Sciatic nerve (tissue), 2 donors: Measurements from ENCODE around the gene HECTD3. TPM values are rescaled to one million over a fixed set of nuclear protein-coding genes. Genes with fewer than 3 reads are reported as not detected.

ENCODE experiments used
- ATAC-seq: fragments of 200-7000 bp; cut with Tn5 transposase; one replicate; pipeline ENCODE4 v1.9.1; 2020; ENCODE audit warnings: mild to moderate bottlenecking, moderate library complexity
- DNase-seq: peaks from one replicate; pipeline ENCODE4 v3.0.0-alpha.2; 2020; ENCODE audit warnings: low spot score
- intact Hi-C: fragments of 100-400 bp; cut with DNase I; formaldehyde crosslinking; loops from one replicate; pipeline ENCODE4 v1.14.2; 2022
- total RNA-seq: library from RNA; stranded (reverse); fragmentation: NEBNext Ultra II Directional; extraction: Animal tissue kit (Norgen Biotek cat#: 25700); gene quantifications from one replicate; pipeline ENCODE4 v1.2.1, GENCODE V29; 2021
- donor health status: DM: no; HTN: no; CAD: no.
- donor health status: DM: no; HTN: no; CAD: no.

The HECTD3 gene
- total RNA-seq, 1 donor from 2014 or later = 37.6 TPM

DNA sequence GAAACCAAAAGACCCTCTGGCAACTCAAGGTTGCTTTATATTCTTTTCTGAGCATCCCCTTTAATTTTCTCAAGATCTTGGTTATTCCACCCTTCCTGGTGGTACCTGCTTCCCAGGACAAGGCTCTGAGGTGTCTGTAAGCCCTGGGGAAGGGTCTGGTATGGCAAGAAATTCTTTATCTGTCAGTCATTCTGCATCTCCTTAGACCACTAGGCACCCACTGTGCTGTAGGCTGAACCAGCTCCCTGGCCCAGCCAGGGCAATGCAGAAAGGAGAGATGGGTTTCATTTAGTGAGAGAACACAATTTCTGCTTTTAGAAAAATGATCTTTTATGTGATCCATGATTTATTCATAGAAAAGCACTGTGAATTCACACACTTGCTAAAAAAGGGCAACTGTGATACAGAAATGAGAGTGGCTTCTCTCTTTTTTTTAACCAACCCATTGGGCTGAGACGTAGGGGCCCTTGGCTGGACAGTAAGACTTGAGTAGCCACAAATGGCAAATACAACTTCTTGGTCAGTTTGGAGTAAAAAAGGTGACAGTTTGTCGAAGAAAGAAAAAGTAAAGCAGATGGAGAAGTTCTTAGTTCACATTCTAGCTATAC is 5.1 kb upstream of the HECTD3 start:
- intact Hi-C loops = loop anchor here (10.0 kb wide), 2 partner anchors 479 to 869 kb away; partner anchors contain the start of gene TESK2
- no peak for ATAC-seq
- no peak for DNase-seq

DNA sequence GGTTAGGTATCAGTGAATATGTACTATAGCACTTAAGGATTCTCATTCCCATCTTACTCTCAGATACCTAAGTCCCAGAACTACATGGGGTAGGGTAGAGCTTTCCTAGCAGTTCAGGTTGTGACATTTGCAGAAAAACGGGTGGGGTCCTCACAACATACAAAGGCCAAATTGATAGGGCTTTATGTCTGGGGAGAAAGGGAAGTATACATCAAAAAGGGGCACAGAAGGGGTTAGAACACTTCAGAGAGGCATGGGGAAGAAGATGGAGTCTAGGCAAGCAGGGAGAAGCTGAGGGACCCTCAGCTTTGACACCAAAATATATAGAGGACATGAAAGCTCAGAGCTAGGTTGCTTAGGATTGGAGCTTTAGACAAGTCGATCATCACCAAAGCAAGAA is 4.6 kb upstream of the HECTD3 start:
- intact Hi-C loops = loop anchor here (10.0 kb wide), 2 partner anchors 479 to 869 kb away; partner anchors contain the start of gene TESK2
- no peak for DNase-seq
- no peak for ATAC-seq

- ATAC-seq = peak; percentile 51
- intact Hi-C loops = loop anchor here (10.0 kb wide), 2 partner anchors 480 to 870 kb away; partner anchors contain the start of gene TESK2
- DNase-seq = peak; percentile 89
These were observed 3.4 kb upstream of the HECTD3 start for GRCh38 chr1:45014321-45015028.

GRCh38 chr1:45013551-45014209 is 2.6 kb upstream of the HECTD3 start:
- intact Hi-C loops = loop anchor here (10.0 kb wide), 2 partner anchors 481 to 871 kb away; partner anchors contain the start of gene TESK2
- ATAC-seq = no peak
- DNase-seq = no peak

DNA sequence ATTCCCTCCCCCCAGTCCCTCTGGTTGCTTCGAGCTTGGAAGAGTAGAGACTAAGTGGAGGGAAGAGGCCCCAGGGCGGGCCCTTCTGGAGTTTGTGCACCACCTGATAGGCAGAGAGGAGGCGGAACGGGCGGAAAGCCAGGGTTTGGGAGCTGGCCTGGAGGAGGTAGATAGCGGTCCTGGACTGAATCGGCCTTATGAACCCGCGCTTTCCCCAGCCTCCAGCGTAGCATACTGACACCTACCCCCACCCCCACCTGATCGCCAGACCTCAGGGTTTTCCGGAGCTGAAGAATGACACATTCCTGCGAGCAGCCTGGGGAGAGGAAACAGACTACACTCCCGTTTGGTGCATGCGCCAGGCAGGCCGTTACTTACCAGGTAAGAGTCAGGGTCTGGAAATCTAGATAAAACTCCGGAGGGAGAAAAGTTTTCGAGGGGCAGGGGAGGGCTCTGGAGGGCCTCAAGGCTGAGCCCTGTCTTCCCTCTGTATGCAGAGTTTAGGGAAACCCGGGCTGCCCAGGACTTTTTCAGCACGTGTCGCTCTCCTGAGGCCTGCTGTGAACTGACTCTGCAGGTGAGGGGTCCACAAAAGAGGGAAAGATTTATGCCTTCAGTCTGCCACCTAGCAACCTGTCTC is 1.6 kb upstream of the HECTD3 start:
- DNase-seq (peak; percentile 87), ATAC-seq (peak; percentile 52)
- intact Hi-C loops = loop anchor here (10.0 kb wide), 2 partner anchors 482 to 872 kb away; partner anchors contain the start of gene TESK2

GRCh38 chr1:45011837-45012638 is 914 bp upstream of the HECTD3 start, which contains the start of gene UROD:
TSS of gene UROD (plus strand) at chr1:45012254. CDS start at chr1:45012266, 12 bp downstream.
- peak; percentile 96 for ATAC-seq
- intact Hi-C loops = loop anchor here (2.0 to 10.0 kb wide), 3 partner anchors 173 to 873 kb away; partner anchors contain the start of gene TESK2

GRCh38 chr1:45009956-45010854 is 919 bp downstream of the HECTD3 start:
- DNase-seq = no peak

More at GRCh38 chr1:45011837-45012638, 914 bp upstream of the HECTD3 start, which contains the start of gene UROD:
- peak; percentile 94 for DNase-seq

DNA sequence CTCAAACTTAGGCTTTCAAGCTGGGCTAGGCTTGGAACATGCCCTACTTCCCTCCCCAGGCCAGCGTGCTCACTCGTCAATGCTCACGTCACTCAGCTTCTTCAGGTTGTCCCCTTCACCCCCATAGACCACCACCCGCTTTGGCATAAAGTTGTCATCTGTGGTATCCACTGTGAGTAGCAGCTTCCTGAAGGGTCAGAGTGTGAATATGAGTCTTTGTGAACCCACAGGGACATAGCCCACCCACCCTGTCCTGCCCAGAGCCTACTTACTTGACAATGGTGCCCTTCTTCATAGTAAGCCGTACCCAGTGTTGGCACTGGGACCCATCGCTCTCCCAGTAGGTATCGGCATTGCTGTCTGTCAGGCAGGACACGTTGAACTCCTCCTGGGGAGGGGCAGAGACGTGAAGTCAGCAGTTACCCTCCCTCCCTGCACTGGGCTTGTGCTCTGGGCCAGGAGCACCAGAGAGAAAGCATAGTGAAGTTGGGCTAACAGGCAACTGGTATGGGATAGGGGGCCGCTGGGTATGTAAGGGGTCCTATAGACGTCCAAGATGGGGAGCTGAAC is 1.7 kb downstream of the HECTD3 start:
- intact Hi-C loops = no loop called here
- ATAC-seq (no peak), DNase-seq (no peak)

More at GRCh38 chr1:45009956-45010854, 919 bp downstream of the HECTD3 start:
- intact Hi-C loops = loop anchor here (2.0 to 10.0 kb wide), 3 partner anchors 171 to 875 kb away; partner anchors contain the start of gene TESK2
- no peak for ATAC-seq

- intact Hi-C loops = no loop called here
- DNase-seq (no peak), ATAC-seq (no peak)
These were observed 2.6 kb downstream of the HECTD3 start for GRCh38 chr1:45008516-45008915.

DNA sequence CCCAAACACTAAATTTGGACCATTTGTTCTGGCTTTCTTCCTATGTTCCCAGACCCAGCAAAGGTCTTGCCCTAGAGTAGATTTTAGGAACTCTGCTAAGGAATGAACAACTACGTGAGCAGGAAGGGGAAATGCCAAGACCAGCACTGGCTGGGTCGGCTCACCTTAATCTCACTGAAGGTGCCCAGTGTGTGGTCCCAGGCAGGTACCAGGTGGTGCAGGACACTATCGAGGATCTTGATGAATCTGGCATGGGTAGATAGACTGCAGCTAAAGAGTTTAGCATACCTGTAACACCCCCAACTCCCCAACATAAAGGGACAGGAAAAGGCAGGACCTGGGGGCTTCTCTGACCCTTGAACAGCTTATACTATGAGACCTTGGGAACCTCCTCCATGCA is 3.0 kb downstream of the HECTD3 start:
- intact Hi-C loops = no loop called here
- DNase-seq (no peak), ATAC-seq (no peak)

- ATAC-seq (no peak), DNase-seq (no peak)
- intact Hi-C loops = no loop called here
These were observed 3.8 kb downstream of the HECTD3 start for GRCh38 chr1:45007311-45007710.

- intact Hi-C loops = no loop called here
- DNase-seq (no peak), ATAC-seq (no peak)
These were observed 5.4 kb downstream of the HECTD3 start for GRCh38 chr1:45005761-45006160.

- ATAC-seq = no peak
- intact Hi-C loops = no loop called here
- no peak for DNase-seq
These were observed 6.7 kb downstream of the HECTD3 start for GRCh38 chr1:45004281-45004920.

DNA sequence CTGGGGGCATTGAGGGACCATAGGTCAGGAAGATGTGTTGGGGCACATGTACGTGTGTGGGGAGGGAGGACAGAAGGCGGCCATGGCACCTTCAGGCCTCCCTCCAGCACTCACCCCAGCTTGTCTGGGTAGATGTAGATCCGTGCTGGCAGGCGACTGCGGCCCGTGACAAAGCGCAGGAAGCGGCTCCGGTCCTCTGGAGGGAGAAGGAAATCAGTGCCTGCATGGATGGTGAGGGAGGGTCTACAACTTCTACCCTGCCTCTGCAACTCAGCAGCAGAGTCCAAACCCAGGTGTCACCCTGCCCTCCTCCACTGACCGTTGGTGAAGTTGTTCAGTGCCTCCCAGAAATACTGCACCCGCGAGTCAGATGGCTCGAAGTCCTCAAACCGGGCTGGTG is 7.4 kb downstream of the HECTD3 start:
- intact Hi-C loops = no loop called here
- no peak for ATAC-seq

GRCh38 chr1:45002650-45003645 is 8.2 kb downstream of the HECTD3 start:
- ATAC-seq (no peak), DNase-seq (no peak)
- intact Hi-C loops = no loop called here

More for the DNA sequence above, 7.4 kb downstream of the HECTD3 start:
- DNase-seq = no peak
